Activated T-cell treated with anti-CD3 and anti-CD28 coated beads, Interleukin-2, amount 50 U/mL, for 72 hours (primary cell): ENCODE measurements around the gene PCNX2. TPM values are rescaled to one million over a fixed set of nuclear protein-coding genes. Genes with fewer than 3 reads are reported as not detected.

Source experiments
- ATAC-seq, 2 donors: fragments of 150-1000 bp; cut with Tn5 transposase; replicated peaks in 1 of 2; 2 replicates each; pipeline ENCODE4 v1.10.0; 2021; ENCODE audit warnings: moderate library complexity in 2 of 2, mild to moderate bottlenecking in 1 of 2
- DNase-seq, 2 donors: peaks; one replicate each; pipeline ENCODE4 v3.0.0; 2021 to 2022; ENCODE audit warnings: mixed read lengths in 1 of 2
- H3K27ac Mint-ChIP-seq: one replicate; pipeline ENCODE4 v1.8.0; 2022; ENCODE audit warnings: mild to moderate bottlenecking, moderate library complexity, mixed read lengths
- H3K27me3 Mint-ChIP-seq: one replicate; pipeline ENCODE4 v1.8.0; 2022; ENCODE audit warnings: low read depth, mixed read lengths
- H3K36me3 Mint-ChIP-seq, 2 donors: one replicate each; pipeline ENCODE4 v1.8.0; 2022; ENCODE audit warnings: mixed read lengths in 2 of 2, mild to moderate bottlenecking in 1 of 2; ENCODE audit not compliant: insufficient read depth in 2 of 2
- H3K4me1 Mint-ChIP-seq: one replicate; pipeline ENCODE4 v1.8.0; 2022; ENCODE audit warnings: low read depth, mixed read lengths
- H3K4me3 Mint-ChIP-seq, 2 donors: one replicate each; pipeline ENCODE4 v1.8.0; 2022; ENCODE audit warnings: mild to moderate bottlenecking in 2 of 2, mixed read lengths in 2 of 2, moderate library complexity in 2 of 2
- H3K9me3 Mint-ChIP-seq, 2 donors: one replicate each; pipeline ENCODE4 v1.8.0; 2022; ENCODE audit warnings: mixed read lengths in 2 of 2
- total RNA-seq, 2 donors: library from RNA; stranded (reverse); gene quantifications; one replicate each; pipeline ENCODE4 v1.2.3, GENCODE V29; 2022

PCNX2 gene
- total RNA-seq, 2 donors from 2014 or later = 26.2 to 28.6 TPM

- ATAC-seq (no peak), DNase-seq (no peak)
- Mint-ChIP-seq H3K27ac (no peak overlapping the region), H3K36me3 (peaks cover 6 to 17% of the 10 kb centered on the region in 2 donors), H3K4me1 (no peaks in the 10 kb centered on the region), H3K9me3 (peaks cover 3% of the 10 kb centered on the region in 2 donors), H3K27me3 (no peaks in the 10 kb centered on the region), H3K4me3 (no peak overlapping the region)
Observed at GRCh38 chr1:232988572-232989040, 306.9 kb downstream of the PCNX2 start.

GRCh38 chr1:232987774-232988140 is 307.8 kb downstream of the PCNX2 start:
- H3K4me1 Mint-ChIP-seq = no peaks in the 10 kb centered on the region
- H3K9me3 Mint-ChIP-seq = no peaks in the 10 kb centered on the region
- ATAC-seq (no peak), DNase-seq (no peak)
- H3K27ac Mint-ChIP-seq = no peak overlapping the region
- H3K36me3 Mint-ChIP-seq = peaks cover 2 to 10% of the 10 kb centered on the region in 2 donors
- H3K4me3 Mint-ChIP-seq = no peak overlapping the region
- H3K27me3 Mint-ChIP-seq = no peaks in the 10 kb centered on the region

- H3K27me3 Mint-ChIP-seq = no peaks in the 10 kb centered on the region
- DNase-seq (no peak), ATAC-seq (no peak)
- H3K4me3 Mint-ChIP-seq = no peak overlapping the region
- no peaks in the 10 kb centered on the region for H3K4me1 Mint-ChIP-seq
- no peaks in the 10 kb centered on the region for H3K9me3 Mint-ChIP-seq
- no peak overlapping the region for H3K27ac Mint-ChIP-seq
- peaks cover under 1 to 6% of the 10 kb centered on the region in 2 donors for H3K36me3 Mint-ChIP-seq
Observed at GRCh38 chr1:232987046-232987773, 308.3 kb downstream of the PCNX2 start.

GRCh38 chr1:232986527-232986922 is 309.0 kb downstream of the PCNX2 start:
- Mint-ChIP-seq H3K4me1 (no peaks in the 10 kb centered on the region), H3K4me3 (no peak overlapping the region), H3K9me3 (no peaks in the 10 kb centered on the region), H3K27ac (no peak overlapping the region), H3K36me3 (peaks cover 0 to 4% of the 10 kb centered on the region in 2 donors), H3K27me3 (no peaks in the 10 kb centered on the region)
- no peak for ATAC-seq
- DNase-seq = no peak

DNA sequence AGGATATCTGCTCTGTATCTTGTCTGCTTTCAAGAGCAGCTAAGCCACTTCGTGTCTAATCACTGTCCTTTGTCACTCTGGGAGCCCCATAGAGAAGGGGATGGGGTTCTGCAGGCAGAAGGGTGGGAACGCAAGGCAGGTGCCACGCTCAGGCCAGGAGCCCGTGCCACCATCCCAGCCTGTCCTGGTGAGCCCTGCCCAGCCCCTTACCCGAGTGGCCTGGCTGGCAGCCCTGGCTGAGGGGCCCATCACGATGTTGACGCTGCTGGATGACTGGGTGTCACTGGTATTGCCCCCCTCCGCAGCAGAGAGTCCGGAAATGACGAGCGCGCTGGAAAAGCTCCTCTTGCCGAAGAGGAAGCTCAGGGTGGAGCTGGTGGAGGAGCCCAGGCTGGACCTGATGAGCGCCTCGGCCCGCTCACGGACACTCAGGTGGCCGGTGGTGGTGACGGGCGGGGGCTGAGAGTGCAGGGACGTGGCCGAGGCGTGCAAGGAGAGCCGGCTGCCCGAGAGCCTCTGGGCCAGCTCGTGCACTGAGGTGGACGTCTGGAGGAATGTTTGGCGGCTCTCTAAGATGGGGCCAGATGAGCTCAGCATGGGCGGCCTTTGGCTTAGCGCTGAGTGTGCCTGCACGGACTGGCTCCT is 309.5 kb downstream of the PCNX2 start:
- Mint-ChIP-seq H3K4me3 (no peak overlapping the region), H3K36me3 (peaks cover 0 to 4% of the 10 kb centered on the region in 2 donors), H3K4me1 (no peaks in the 10 kb centered on the region), H3K9me3 (no peaks in the 10 kb centered on the region), H3K27me3 (no peaks in the 10 kb centered on the region), H3K27ac (no peak overlapping the region)
- DNase-seq = no peak
- no peak for ATAC-seq

GRCh38 chr1:232984577-232985425 is 310.7 kb downstream of the PCNX2 start:
- H3K27me3 Mint-ChIP-seq = no peaks in the 10 kb centered on the region
- H3K9me3 Mint-ChIP-seq = no peaks in the 10 kb centered on the region
- peaks cover 0 to 4% of the 10 kb centered on the region in 2 donors for H3K36me3 Mint-ChIP-seq
- DNase-seq (no peak), ATAC-seq (no peak)
- no peaks in the 10 kb centered on the region for H3K4me1 Mint-ChIP-seq
- H3K4me3 Mint-ChIP-seq = no peak overlapping the region
- H3K27ac Mint-ChIP-seq = peak overlapping the region; percentile 57

GRCh38 chr1:232983817-232984567 is 311.5 kb downstream of the PCNX2 start:
- H3K9me3 Mint-ChIP-seq = no peaks in the 10 kb centered on the region
- no peak overlapping the region for H3K4me3 Mint-ChIP-seq
- H3K36me3 Mint-ChIP-seq = peaks cover 0 to 4% of the 10 kb centered on the region in 2 donors
- no peak overlapping the region for H3K27ac Mint-ChIP-seq
- H3K27me3 Mint-ChIP-seq = no peaks in the 10 kb centered on the region
- peaks cover 1% of the 10 kb centered on the region for H3K4me1 Mint-ChIP-seq
- DNase-seq = no peak
- ATAC-seq = no peak

DNA sequence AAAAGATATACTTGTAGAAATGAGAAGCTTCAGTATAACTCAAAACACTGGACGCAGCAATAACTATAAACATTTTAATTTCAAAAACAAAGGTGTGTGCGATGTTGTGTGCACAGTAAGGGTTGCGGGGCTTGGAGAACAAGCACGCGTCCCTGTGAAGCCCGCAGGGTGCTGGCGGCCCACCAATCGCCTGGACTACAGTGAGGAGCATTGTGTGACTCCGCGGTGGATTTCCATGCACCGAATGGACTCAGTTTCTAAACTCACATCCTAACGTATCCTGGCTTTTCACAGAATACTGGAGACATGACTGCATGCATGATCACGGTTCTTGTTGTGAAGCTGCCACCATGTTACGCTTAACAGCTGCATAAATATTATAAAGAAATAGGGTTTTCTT is 312.1 kb downstream of the PCNX2 start:
- peaks cover 7% of the 10 kb centered on the region for H3K4me1 Mint-ChIP-seq
- no peak overlapping the region for H3K27ac Mint-ChIP-seq
- no peaks in the 10 kb centered on the region for H3K27me3 Mint-ChIP-seq
- H3K4me3 Mint-ChIP-seq = no peak overlapping the region
- ATAC-seq (no peak), DNase-seq (no peak)
- peaks cover under 1 to 6% of the 10 kb centered on the region in 2 donors for H3K36me3 Mint-ChIP-seq
- H3K9me3 Mint-ChIP-seq = no peaks in the 10 kb centered on the region

DNA sequence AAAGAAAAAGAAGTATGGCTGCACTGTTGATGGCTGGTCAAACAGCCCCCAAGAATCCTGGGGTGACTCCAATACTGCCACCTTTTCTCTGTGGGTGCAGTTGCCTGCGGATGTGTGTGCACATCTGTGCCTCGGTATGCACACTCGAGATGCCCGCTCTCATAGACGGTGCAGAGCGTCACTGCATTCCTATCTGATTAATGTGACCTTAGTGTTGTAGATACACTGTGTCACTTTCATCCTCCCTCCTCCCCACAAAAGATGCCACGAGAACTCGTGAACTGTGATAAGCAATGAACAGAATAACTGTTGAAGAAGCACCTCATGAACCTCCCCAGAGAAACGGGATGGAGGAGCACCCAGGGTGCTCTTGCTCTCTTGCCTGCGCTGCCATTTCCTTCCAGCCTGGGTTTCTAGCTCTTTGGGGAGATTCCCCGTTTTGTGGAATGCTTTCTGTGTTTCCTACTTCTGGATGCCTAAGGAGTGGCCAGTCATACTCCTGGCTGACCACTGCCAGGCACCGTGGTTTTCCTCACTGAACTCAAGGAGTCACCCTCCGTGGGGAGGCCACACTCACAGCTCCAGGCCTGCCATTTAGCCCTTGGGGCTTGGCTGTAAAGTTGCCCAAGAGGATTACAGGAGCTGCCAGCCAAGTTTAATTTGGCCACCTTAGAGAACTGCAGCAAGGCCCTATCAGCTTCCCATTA is 313.1 kb downstream of the PCNX2 start:
- H3K4me1 Mint-ChIP-seq = peaks cover 16% of the 10 kb centered on the region
- no peak for ATAC-seq
- no peaks in the 10 kb centered on the region for H3K27me3 Mint-ChIP-seq
- H3K27ac Mint-ChIP-seq = no peak overlapping the region
- peaks cover 1 to 6% of the 10 kb centered on the region in 2 donors for H3K36me3 Mint-ChIP-seq
- DNase-seq = no peak
- H3K9me3 Mint-ChIP-seq = no peaks in the 10 kb centered on the region
- no peak overlapping the region for H3K4me3 Mint-ChIP-seq

DNA sequence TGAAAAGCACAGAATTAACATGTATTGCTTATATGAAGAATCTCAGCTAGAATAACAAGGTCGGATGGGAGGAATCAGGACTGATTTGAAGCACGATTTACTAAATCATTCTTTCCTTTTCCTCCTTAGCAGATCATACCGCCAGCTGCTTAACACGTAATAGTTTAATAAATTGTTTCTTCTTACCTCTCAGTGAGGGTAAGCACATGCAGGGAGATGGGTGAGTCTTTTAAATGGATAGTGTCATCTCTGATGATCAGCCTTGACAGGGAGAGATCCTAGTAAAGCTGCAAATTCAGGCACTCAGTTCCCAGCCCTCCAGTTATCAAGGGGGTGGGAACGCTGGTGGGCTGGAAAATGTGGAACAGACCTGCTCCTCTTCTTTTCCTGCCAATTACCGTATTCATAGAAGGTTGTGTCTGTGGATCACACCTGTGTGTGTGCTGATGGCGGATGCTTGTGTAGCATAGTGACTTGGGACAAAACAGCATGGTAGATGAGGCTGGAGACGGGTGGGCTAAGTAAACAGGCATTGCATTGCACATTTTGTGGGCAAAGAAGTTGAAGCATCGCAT is 314.5 kb downstream of the PCNX2 start:
- Mint-ChIP-seq H3K27me3 (no peaks in the 10 kb centered on the region), H3K36me3 (peaks cover 4 to 9% of the 10 kb centered on the region in 2 donors), H3K4me3 (no peak overlapping the region), H3K9me3 (no peaks in the 10 kb centered on the region), H3K4me1 (peaks cover 16% of the 10 kb centered on the region), H3K27ac (no peak overlapping the region)
- DNase-seq (no peak), ATAC-seq (no peak)

GRCh38 chr1:232980355-232980978 is 315.1 kb downstream of the PCNX2 start:
- no peak overlapping the region for H3K27ac Mint-ChIP-seq
- peaks cover 18% of the 10 kb centered on the region for H3K4me1 Mint-ChIP-seq
- ATAC-seq = no peak
- DNase-seq = no peak
- H3K27me3 Mint-ChIP-seq = no peaks in the 10 kb centered on the region
- no peaks in the 10 kb centered on the region for H3K9me3 Mint-ChIP-seq
- peaks cover 4 to 9% of the 10 kb centered on the region in 2 donors for H3K36me3 Mint-ChIP-seq
- H3K4me3 Mint-ChIP-seq = no peak overlapping the region
